ENCODE data around the gene CD8B2.
"Not testable (repeated sequence)": the region's sequence is repeated elsewhere in the genome, so short reads cannot be mapped to it uniquely, and the experiment has no call there.

Gene CD8B2

GRCh38 chr2:106513391-106513790 lies 26.2 kb downstream of the CD8B2 start:
- not testable (repeated sequence) for DNase-seq

GRCh38 chr2:106514827-106515226 lies 27.7 kb downstream of the CD8B2 start:
- DNase-seq, result not testable (repeated sequence)

- DNase-seq, result no peak
These were observed 29.3 kb downstream of the CD8B2 start for GRCh38 chr2:106516436-106516835.

- DNase-seq, result no peak
These were observed 29.7 kb downstream of the CD8B2 start for GRCh38 chr2:106516864-106517263.

- no peak for DNase-seq
These were observed 30.2 kb downstream of the CD8B2 start for GRCh38 chr2:106517329-106517728.

GRCh38 chr2:106519767-106520166 lies 32.6 kb downstream of the CD8B2 start:
- no peak for DNase-seq

GRCh38 chr2:106521016-106521415 lies 33.9 kb downstream of the CD8B2 start:
- DNase-seq, result no peak

GRCh38 chr2:106523976-106524665 lies 37.0 kb downstream of the CD8B2 start:
- no peak for DNase-seq

GRCh38 chr2:106530866-106531265 lies 43.7 kb downstream of the CD8B2 start:
- no peak for DNase-seq

GRCh38 chr2:106531676-106532214 lies 44.6 kb downstream of the CD8B2 start:
- no peak for DNase-seq

GRCh38 chr2:106532236-106532635 lies 45.1 kb downstream of the CD8B2 start:
- no peak for DNase-seq

- no peak for DNase-seq
These were observed 47.3 kb downstream of the CD8B2 start for GRCh38 chr2:106534471-106534870.

- DNase-seq, result no peak
These were observed 49.3 kb downstream of the CD8B2 start for GRCh38 chr2:106536490-106536889.

- DNase-seq, result no peak
These were observed 49.9 kb downstream of the CD8B2 start for GRCh38 chr2:106537047-106537446.

GRCh38 chr2:106537791-106538191 lies 50.6 kb downstream of the CD8B2 start:
- no peak for DNase-seq

- no peak for DNase-seq
These were observed 53.7 kb downstream of the CD8B2 start for GRCh38 chr2:106540886-106541285.

- no peak for DNase-seq
These were observed 54.2 kb downstream of the CD8B2 start for GRCh38 chr2:106541333-106541732.

- DNase-seq, result peak; percentile 70
These were observed 55.7 kb downstream of the CD8B2 start for GRCh38 chr2:106542746-106543359.

GRCh38 chr2:106545007-106545406 lies 57.8 kb downstream of the CD8B2 start:
- no peak for DNase-seq

GRCh38 chr2:106546391-106546990 lies 59.3 kb downstream of the CD8B2 start:
- no peak for DNase-seq

- DNase-seq, result no peak
These were observed 60.2 kb downstream of the CD8B2 start for GRCh38 chr2:106547164-106547903.

GRCh38 chr2:106551417-106552130 lies 64.4 kb downstream of the CD8B2 start:
- no peak for DNase-seq

- DNase-seq, result no peak
These were observed 65.8 kb downstream of the CD8B2 start for GRCh38 chr2:106552921-106553320.

Measured in 8988T (cell line).